ENCODE results near the gene ASB18. TPM values are rescaled to one million over a fixed set of nuclear protein-coding genes. Genes with fewer than 3 reads are reported as not detected.

ASB18 gene
- total and polyA plus RNA-seq, 2 of the 13 experiments (the other 11 are each of a cell fraction or from before 2014, with no cell fraction given): not detected

DNA sequence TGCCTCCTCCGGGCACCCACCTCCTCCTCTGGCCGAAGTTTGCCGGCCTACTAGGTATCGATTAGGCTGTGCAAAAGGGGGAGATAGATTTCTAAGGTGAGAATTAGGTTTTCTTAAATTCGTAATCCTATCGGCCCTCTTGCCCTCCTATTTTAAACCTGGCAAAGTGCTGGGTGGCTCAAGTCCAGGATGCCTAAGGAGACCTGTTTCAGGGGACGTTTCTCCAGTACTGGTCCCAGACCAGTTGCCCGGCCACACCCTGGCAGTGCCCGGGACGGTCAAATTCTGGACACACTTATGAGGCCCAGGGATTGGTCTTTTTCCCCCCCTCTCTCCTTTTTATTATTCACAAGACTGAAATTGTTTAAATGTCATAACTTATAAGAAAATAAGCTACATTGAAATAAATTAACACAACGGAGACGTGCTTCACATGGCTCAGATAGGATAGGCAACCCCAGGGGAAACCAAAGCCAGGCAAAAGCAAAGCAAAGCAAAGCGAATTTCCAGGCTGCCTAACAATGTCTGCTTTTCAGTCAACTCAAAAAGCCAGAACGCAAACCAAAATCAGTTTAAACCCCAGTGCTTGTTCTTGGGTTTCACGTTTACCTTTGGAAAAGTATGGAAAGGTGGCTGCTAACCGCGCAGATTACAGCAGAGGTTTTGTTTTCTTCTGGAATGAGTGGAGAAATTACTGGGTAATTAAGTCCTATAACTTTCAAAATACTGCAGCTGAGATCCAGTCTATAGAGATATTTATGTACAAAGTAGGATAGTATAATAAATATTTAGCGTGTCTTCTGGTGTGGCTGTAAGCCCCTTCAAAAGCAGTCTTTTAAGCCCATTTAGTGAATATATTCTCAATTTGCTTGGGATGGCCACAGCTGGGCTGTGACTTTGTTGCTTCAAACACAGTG, 99.0 kb downstream of the ASB18 start:
- 30% methylated on average over 18 of the region's 18 CpGs for WGBS (ENCODE audit: low lambda C conversion rate)
- TF ChIP-seq SNAPC4 (CRISPR knock-in tag; IDR thresholded peaks at IDR 0.05) (no peak), MED8 (CRISPR knock-in tag; IDR thresholded peaks at IDR 0.05; ENCODE audit: insufficient replicate concordance) (no peak), HES4 (CRISPR knock-in tag; IDR thresholded peaks at IDR 0.05; ENCODE audit: borderline replicate concordance) (no peak), ZSCAN9 (CRISPR knock-in tag; IDR thresholded peaks at IDR 0.05; ENCODE audit: borderline replicate concordance) (no peak), CBX2 (IDR thresholded peaks at IDR 0.05; ENCODE audit: low read depth, low read length) (peak; percentile 83), CBX2 (CRISPR knock-in tag; IDR thresholded peaks at IDR 0.05; ENCODE audit: low read depth) (no peak), ATRX (CRISPR knock-in tag; IDR thresholded peaks at IDR 0.05; ENCODE audit: borderline replicate concordance) (no peak), ZFP90 (CRISPR knock-in tag; IDR thresholded peaks at IDR 0.05; ENCODE audit: borderline replicate concordance) (no peak)
- Histone ChIP-seq H3K27ac (ENCODE audit: extremely low read length, insufficient read depth, low read length) (no peak overlapping the region), H3K9me3 (ENCODE audit: low read length) (no peaks in the 10 kb centered on the region), H3K36me3 (replicated peaks in 1 of 2; ENCODE audit: control insufficient read depth in 1 of 2, insufficient read depth in 2 of 2, low read length in 2 of 2) (no peaks in the 10 kb centered on the region), H3K4me3 (replicated peaks in 1 of 3; ENCODE audit: insufficient read depth in 1 of 3, low read depth in 2 of 3, low read length in 3 of 3) (peak overlapping the region in 1 of 3 experiments; percentile 48; a peak in 1 of 6 replicates), H3K4me1 (ENCODE audit: insufficient read depth, low read length) (peaks cover 19% of the 10 kb centered on the region), H3K9ac (ENCODE audit: insufficient read depth, low read depth, low read length) (no peak overlapping the region), H3K79me2 (ENCODE audit: insufficient read depth, low read length) (no peaks in the 10 kb centered on the region), H3K4me2 (ENCODE audit: low read depth, low read length) (peak overlapping the region; percentile 51; the same call in 1 of the 2 replicates), H3K27me3 (ENCODE audit: control insufficient read depth in 1 of 2, insufficient read depth in 2 of 2, low read length in 2 of 2) (peaks cover 26 to 97% of the 10 kb centered on the region in 2 experiments), H4K20me1 (ENCODE audit: insufficient read depth, low read length) (peaks cover 16% of the 10 kb centered on the region), H2AFZ (ENCODE audit: low read length) (no peak overlapping the region)
- DNase-seq (ENCODE audit: low spot score) (no peak), ATAC-seq (no peak), FAIRE-seq (no peak)
- POLR2A ChIA-PET: no interaction called here
- BruUV-seq (replicated peaks): no TSS peak
- CTCF ChIA-PET (ENCODE audit: low intra/inter-chr PET ratio, low total read pairs): no interaction called here
- in situ Hi-C loops (cut with HindIII; ENCODE audit: extremely low pct_ligation_motif_present, low pct_unique_long_range_greater_than_20kb) (no loop called here), intact Hi-C loops (cut with micrococcal nuclease; ENCODE audit: unreplicated experiment) (no loop called here)
